GM21528 (cell line): ENCODE data around the gene CARD10.
"Not testable (repeated sequence)": the region's sequence is repeated elsewhere in the genome, so short reads cannot be mapped to it uniquely, and the experiment has no call there.

Source experiments
- ATAC-seq: cut with Tn5 transposase; IDR thresholded peaks from one replicate; pipeline ENCODE4 v1.9.1; 2021; ENCODE audit warnings: mild to moderate bottlenecking, moderate library complexity; ENCODE audit not compliant: unreplicated experiment, low FRiP score

The CARD10 gene

DNA sequence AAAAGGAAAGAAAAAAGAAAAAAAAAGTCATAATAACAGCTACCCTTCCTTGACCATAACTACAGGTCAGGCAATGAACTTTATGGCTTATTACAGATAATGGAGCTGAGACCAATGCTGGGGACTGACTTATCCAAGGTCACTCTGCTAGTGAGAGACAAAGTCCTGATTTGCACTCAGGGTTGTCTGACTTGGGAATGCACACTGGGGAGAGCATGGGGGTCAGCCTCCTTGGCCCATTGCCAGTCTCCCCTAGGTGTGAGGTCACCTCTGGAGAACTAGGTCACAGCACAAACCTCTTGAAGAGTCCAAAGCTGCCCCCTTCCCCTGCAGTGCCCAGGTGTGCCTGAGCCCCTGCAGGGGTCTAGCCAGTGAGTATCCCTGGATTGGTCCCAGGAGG lies 35.8 kb upstream of the CARD10 start:
- ATAC-seq = no peak

DNA sequence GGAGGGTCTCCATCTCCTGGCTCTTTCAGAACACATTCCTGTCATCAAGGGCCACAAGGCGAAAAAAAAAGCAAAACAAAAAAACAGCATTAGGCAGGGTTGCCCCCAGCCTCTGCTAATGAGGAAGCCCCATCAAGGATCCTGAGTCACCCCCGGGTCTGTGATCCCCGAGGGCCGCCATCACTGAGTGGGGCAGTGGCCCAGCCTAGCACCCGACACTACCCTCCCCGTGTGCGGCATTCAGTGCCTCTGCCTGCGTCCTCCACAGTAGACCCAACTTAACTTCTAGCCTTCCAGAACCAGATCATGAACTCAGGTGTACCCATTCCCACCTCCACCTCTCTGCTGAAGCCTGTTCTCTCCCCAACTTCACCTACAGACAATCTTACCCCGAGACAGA lies 34.5 kb upstream of the CARD10 start:
- ATAC-seq = no peak

DNA sequence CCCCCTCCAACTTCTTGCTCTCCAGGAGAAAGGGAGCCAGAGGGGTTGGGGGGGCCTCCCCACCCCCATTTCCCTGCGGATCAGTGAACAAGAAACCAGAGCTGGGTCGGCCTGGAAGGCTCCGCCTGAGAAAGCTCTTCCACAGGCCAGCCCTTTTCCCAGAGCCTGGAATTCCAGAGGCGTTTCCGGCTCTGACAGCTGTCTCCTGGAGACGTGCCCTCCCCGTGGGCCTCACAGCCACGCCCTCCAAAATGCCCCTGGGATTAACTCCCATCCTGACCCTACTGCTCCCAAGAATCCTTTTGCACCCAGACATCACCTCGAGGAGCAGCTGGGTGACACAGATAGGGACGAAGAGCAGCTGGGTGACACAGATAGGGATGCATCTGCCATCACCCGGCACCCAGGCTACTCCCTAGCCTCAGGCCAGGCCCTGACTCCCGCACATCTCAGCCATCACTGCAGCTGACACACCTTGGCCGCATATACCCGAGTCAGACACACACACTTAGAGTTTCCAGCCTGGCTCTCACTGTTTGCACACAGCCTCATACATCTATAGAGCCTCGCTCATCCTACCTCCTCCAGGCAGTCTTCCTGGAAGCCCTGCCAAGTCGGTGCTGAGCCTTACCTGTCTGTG lies 33.4 kb upstream of the CARD10 start:
- no peak for ATAC-seq

DNA sequence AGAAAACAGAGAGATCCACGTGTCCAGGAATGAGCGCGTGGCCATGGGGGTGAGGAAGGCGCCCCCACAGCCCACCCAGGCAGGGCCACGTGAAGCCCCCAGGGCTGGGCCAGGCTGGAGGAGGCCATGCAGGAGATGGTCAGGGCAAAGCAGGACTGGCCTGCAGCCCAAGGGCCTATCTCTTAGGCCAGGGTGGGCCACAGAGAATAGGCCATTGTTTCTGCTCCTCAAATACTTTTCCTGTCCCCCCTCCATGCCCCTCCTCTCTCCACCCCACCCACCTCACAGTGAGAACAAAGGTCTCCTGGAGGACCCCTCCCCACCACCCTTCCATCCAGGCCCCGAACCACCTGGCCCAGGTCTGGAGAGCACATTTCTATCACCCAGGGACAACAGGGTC lies 32.8 kb upstream of the CARD10 start:
- ATAC-seq = no peak

DNA sequence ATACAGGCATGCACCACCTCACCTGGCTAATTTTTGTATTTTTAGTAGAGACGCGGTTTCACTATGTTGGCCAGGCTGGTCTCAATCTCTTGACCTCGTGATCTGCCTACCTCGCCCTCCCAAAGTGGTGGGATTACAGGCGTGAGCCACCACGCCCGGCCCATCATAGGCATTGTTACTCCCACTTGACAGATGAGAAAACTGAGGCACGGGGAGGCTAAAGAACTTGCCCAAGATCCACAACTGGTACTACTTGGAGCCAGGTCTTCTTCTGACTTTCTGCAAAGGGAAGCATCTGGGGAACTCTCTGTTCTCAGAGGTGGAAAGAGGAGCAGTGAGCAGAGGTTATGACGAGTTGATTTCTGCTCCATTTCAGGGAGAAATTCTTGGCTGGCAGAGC lies 31.7 kb upstream of the CARD10 start:
- not testable (repeated sequence) for ATAC-seq

DNA sequence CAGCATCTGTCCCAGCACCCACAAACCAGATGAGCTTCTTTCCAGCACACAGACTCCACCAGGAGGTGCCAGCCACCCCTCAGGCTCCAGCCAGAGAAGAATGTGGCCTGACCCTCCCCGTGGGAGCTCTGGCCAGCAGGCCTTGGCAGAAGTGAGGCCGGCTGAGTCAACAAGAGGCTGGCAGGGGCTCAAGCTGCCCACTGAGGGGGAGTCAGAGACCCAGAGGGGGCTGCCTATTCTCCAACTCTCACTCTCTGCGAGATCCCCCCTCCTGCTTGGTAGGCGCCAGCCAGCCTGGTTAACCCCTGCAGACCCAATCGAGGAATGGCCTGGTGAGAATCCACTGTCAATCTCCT lies 30.5 kb upstream of the CARD10 start:
- ATAC-seq = no peak

DNA sequence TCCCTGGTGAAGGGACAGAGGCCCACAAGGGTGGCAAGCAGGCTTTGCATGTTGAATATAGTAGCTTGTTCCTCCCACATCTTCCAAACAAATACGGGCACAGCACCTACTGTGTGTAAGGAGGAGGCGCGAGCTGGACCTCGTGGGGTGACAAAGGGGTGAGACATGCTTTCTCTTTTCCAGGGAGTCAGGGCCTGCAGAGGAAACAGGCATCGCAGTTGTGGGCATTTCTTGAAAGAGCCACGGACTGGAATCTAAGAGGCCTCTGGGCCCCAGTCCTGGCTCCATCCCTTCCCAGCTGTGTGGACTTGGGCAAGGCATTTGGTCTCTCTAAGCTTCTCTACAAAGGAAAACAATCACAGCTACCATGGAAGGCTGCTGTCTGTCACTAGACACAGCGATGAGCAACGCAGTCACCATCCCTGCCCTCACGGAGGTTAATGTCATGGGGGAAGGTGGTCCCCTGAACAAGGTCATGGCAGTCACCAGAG lies 28.1 kb upstream of the CARD10 start:
- no peak for ATAC-seq

DNA sequence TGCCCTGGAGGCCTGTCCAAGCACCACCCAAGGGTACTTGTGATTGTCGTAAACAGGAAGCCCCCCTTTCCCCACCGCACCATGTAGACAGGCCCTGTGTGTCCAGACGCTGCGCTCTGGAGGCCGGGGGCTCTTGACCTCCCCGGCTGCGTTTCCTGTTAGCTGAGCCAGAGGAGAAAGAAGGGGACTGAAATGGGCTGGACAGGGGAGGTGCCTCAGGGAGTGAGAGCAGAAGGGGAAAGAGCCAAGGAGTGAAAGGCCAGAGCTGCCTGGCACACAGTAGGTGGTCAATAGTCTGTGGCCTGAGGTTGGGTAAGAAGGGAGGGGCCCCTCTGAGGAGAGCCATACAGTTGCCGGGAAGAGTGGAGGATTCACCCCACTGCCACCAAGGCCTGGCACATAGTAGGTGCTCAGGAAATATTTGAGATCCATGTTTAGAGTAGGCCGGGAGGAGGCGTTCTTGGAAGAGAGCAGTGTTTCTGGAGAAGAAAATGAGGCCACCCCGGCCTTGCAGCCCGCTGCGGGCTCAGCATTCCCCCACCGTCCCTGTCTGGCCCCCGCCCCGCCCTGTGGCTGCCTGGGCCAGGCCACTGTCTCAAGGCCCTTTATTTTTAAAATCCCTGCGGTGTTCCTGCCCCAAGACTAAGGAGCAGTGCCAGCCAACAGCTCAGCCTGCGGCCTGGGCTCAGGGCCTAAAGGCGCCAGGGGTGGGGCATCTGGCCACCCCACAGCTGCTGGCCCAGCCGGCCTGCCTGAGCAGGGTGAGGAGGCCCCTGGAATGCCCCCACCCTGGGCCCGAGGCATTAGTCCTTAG lies 27.4 kb upstream of the CARD10 start:
- no peak for ATAC-seq

DNA sequence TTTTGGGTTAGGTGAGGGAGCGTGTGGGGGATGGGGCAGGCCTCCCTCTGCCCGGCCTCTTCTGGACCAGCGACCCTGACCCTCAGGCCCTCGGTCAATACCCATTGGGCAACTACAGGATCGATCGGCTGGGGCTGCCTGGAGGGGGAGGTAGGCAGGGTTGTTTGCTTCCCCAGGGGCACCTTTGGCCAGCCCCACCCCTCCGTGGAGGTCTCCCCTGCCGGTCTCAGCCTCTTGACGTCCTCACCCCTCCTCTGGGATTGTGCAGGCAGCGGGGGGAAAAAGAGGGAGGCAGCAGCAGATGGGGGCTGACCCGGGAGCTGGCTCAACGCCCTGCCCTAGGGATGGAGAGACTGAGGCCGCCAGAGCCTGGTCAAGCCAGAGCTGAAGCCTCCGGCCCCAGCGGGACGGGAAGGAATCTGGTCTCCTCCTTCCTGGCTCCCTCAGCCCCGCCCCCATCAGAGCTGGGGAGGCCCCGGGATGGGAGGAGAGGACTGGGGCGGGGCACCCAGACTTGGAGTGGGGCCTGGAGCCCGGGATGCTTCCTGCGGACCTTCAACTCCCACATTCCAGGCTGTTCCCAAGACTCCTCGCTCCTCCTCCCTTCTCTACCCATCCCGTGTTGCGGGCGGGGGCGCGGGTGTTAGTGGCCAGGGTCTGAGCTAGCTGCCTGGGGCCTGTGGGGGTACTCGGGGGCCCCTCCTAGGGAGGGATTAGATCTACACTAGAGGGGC lies 26.7 kb upstream of the CARD10 start:
- no peak for ATAC-seq

DNA sequence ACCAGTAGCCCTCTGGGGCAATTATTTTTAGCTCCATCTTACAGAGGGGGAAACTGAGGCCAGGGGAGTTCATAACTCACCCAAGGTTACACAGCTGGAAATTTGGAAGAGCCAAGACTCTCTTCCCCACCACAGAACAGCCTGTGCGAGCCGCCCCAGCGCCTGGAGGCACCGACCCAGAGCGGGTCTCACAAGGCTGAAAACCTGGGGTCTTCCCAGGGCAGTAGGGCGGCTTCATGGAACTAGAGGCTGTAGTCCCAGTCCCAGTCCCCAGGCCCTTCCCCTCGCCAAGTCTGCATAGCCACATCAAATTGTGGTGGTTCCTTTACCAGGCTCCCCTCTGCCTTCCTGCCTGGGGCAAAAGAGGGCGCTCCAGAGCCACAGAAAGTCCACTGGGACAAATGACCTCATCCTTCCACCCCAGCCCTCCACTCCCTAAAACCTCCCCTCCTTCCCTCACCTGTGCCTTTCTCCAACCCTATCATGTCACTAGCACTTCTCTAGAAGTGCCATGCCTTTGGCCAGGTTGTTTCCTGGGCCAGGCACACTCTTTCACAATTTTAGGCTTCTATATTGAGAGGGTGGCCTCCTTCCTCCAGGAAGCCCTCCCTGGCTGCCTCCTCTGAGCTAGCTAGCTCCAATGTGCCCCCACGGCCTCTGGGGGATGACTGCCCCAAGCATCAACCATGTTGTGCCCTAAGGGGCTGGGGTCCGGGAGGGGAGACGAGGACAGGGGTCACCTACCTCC lies 25.9 kb upstream of the CARD10 start:
- ATAC-seq = no peak

DNA sequence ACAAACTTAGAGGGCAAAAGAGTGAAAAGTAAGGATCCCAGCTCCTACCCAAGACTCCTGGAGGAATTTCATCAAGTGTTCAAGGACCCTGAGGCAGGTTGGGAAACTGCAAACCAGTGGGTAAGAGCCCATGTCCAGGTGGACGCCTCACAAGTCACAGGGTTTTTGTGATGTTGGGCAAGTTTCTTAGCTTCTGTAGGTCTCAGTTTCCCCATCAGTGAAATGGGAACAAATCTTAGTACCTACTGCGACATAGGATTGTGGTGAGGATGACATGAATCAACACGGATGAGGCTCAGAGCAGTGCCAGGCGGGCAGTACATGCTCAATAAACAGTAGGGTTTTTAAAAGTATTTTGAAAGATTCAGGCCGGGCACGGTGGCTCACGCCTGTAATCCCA lies 23.7 kb upstream of the CARD10 start:
- ATAC-seq = no peak

DNA sequence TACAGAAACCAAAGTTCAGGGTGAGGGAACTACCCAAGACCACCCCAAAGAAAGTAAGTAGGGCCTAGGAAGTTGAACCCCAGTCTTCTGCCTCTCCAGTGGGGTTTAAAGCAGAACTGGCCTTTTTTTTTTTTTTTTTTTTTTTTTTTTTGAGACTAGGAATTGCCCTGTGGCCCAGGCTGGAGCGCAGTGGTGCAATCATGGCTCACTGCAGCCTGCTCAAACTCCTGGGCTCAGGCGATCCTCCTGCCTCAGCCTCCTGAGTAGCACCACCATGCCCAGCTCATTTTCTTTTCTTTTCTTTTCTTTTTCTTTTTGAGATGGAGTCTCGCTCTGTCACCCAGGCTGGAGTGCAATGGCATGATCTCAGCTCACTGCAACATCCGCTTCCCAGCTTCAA lies 23.2 kb upstream of the CARD10 start:
- ATAC-seq = not testable (repeated sequence)

DNA sequence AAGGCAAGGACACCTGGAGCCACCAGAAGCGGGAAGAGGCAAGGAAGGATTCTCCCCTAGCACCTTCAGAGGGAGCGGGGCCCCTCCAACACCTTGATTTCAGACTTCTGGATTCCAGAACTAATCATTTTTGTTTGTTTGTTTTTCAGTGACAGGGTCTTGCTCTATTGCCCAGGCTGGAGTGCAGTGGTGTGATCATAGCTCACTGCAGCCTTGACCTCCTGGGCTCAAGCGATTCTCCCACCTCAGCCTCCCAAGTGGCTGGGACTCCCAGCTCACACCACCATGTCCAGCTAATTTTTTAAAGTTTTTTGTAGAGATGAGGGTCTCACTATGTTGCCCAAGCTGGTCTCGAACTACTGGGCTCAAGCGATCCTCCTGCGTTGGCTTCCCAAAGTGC lies 20.6 kb upstream of the CARD10 start:
- not testable (repeated sequence) for ATAC-seq

DNA sequence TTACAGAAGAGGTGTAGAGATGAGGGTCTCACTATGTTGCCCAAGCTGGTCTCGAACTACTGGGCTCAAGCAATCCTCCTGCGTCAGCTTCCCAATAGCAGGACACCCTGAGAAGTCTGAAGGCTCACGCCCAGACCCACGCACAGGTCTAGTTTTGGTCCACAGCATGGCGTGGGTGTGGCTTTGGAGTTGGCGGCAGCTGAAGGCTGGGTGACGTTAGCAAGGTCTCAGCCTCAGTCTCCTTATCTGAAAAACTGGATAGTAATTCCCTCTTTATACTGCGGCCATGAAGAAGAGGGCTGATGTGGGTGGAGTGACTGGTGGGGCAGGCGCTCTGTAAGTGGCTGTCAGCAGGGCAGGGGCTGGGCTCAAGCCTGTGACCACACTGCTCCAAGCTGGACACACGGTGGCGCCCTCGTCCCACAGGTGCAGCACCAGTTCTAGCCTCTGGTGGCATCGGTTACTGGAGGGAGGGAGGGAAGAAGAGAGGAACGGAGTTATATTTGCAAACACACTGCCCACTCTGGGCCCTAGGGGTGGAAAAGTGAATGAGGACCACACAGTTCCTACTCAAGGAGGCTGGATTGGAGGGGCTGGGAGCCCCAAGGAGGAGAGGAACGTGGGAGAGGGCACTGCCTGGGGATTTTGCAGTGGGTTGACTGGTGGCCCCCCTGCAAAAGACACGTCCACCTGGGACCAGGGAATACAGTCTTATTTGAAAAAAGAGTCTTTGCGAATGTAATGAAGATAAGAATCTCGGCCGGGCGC lies 19.6 kb upstream of the CARD10 start:
- peak; percentile 85 for ATAC-seq

DNA sequence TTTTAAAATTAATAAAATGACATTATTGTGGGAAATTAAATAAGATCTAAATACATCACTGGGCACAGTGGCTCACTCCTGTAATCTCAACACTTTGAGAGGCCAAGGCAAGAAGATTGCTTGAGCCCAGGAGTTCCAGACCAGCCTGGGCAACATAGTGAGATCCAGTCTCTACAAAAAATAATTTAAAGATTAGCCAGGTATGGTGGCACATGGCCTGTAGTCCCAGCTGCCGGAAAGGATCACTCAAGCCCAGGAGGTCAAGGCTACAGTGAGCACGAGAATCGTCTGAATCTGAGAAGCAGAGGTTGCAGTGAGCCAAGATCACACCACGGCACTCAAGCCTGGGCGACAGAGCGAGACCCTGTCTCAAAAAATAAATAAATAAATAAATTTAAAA lies 15.9 kb upstream of the CARD10 start:
- no peak for ATAC-seq

DNA sequence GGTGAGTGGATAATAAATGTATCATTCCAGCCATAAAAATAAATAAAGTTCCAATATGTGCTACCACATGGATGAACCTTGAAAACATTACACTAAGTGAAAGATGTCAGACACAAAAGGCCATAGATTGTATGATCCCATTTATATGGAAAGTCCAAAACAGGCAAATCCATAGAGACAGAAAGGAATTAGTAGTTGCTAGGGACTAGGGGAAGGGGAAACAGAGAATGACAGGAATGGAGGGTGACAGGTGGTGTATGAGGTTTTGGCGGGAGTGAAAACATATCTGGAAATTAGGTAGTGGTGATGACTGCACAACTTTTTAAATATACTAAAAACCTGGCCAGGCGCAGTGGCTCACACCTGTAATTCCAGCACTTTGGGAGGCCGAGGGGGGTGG lies 15.2 kb upstream of the CARD10 start:
- no peak for ATAC-seq

DNA sequence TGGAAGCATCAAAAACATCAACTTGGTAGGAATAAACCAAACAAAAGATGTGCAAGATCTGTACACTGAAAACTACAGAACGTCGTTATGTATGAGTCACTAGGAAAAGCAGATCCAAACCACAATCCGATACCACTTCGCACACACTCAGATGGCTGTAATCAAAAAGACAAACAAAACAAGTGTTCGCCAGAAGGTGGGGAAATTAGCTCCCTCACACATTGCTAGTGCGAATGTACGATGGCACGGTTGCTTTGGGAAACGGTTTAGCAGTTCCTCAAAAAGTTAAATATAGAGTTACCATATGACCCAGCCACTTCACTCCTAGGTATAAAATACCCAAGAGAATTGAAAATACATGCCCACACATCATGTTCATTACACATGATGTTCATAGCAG lies 14.8 kb upstream of the CARD10 start:
- ATAC-seq = no peak

DNA sequence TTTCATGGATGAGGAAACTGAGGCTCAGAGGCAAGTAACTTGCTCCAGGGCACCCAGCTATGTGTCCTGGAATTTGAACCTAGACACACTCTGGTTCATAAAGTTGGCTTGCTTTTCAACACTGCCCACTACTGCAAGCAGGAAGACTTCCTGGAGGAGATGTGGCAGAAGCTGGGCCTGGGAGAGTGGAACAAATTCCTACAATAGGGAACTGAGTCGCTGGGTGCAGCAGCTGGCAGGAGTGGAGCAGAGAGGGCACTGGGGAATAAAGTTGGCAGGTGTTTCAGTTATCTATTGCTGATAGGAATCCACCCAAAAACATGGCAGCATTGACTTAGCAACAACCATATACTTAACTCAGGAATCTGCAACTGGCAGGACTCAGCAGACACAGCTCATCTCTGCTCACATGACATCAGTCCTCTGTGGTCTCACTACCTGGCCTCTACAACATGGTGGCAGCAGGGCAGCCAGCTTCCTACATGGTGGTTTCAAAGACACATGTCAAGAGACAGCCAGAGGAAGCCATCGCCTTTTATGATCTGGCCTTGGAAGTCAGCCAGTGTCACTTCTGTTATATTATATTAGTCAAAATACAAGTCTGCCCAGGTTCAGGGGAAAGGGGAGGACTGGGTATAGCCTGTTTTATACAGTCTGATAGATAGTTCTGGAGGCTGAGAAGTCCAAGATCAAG lies 10.6 kb upstream of the CARD10 start:
- no peak for ATAC-seq

DNA sequence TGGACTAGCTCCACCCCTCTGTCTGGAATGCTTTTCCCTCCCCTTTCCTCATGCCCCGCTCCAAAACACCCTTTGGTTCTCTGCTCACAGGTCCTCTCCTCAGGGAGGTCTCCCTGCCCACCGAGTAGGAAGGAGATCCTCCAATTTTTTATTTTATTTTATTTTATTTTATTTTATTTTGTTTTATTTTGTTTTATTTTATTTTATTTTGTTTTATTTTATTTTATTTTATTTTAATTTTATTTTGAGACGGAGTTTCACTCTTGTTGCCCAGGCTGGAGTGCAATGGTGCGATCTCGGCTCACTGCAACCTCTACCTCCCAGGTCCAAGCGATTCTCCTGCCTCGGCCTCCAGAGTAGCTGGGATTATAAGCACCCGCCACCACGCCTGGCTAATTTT lies 8.7 kb upstream of the CARD10 start:
- not testable (repeated sequence) for ATAC-seq
